Measurements from ENCODE around the gene RFK. TPM values are rescaled to one million over a fixed set of nuclear protein-coding genes. Genes with fewer than 3 reads are reported as not detected.

RFK gene
- total RNA-seq, 1 experiment from 2014 or later: 33.2 TPM

- intact Hi-C loops (cut with micrococcal nuclease; ENCODE audit: unreplicated experiment) (no loop called here), in situ Hi-C loops (cut with HindIII; ENCODE audit: low pct_unique_long_range_greater_than_20kb, low sequenced_read_pairs) (no loop called here)
- peaks cover 4% of the 10 kb centered on the region; the same call in 1 of the 2 replicates for H3K4me1 ChIP-seq (ENCODE audit: control insufficient read depth, insufficient read depth, low read length)
- H3K27ac ChIP-seq (ENCODE audit: low read length): no peak overlapping the region
- ChIA-PET POLR2A (no interaction called here), CTCF (no interaction called here)
- H3K36me3 ChIP-seq (ENCODE audit: control insufficient read depth, insufficient read depth, low read length): no peaks in the 10 kb centered on the region; the same call in 1 of the 2 replicates
- no peaks in the 10 kb centered on the region for H3K27me3 ChIP-seq (ENCODE audit: control insufficient read depth, insufficient read depth, low read length)
- ATAC-seq (no peak), DNase-seq (ENCODE audit: low read depth, low spot score) (no peak)
- no TSS peak for BruUV-seq (replicated peaks)
- TF ChIP-seq TCF7L2 (IDR thresholded peaks at IDR 0.05; ENCODE audit: low read depth, low read length) (no peak), SIN3A (IDR thresholded peaks at IDR 0.05; ENCODE audit: borderline replicate concordance, insufficient read depth, low read depth, low read length) (no peak), REST (IDR thresholded peaks at IDR 0.05; ENCODE audit: insufficient read depth in 1 of 2, low read depth in 2 of 2, low read length in 1 of 2) (no peak), CTCF (IDR thresholded peaks at IDR 0.05) (no peak), POLR2AphosphoS5 (IDR thresholded peaks at IDR 0.05; ENCODE audit: low read depth, low read length) (no peak)
- no peak overlapping the region for H3K4me3 ChIP-seq (ENCODE audit: low read depth in 2 of 2, low read length in 2 of 2)
- H3K9me3 ChIP-seq (ENCODE audit: control insufficient read depth, insufficient read depth, low read depth, low read length): no peaks in the 10 kb centered on the region
These were observed 2.4 kb upstream of the RFK start for GRCh38 chr9:76396597-76396996.

- H3K27ac ChIP-seq (ENCODE audit: low read length): no peak overlapping the region
- CTCF ChIA-PET: no interaction called here
- intact Hi-C loops (cut with micrococcal nuclease; ENCODE audit: unreplicated experiment): no loop called here
- H3K4me3 ChIP-seq (ENCODE audit: low read depth in 2 of 2, low read length in 2 of 2): no peak overlapping the region
- DNase-seq (ENCODE audit: low read depth, low spot score) (no peak), ATAC-seq (no peak)
- no peaks in the 10 kb centered on the region; the same call in none of the 2 replicates for H3K36me3 ChIP-seq (ENCODE audit: control insufficient read depth, insufficient read depth, low read length)
- in situ Hi-C loops (cut with HindIII; ENCODE audit: low pct_unique_long_range_greater_than_20kb, low sequenced_read_pairs): no loop called here
- H3K9me3 ChIP-seq (ENCODE audit: control insufficient read depth, insufficient read depth, low read depth, low read length): no peaks in the 10 kb centered on the region
- POLR2A ChIA-PET: no interaction called here
- H3K27me3 ChIP-seq (ENCODE audit: control insufficient read depth, insufficient read depth, low read length): no peaks in the 10 kb centered on the region
- H3K4me1 ChIP-seq (ENCODE audit: control insufficient read depth, insufficient read depth, low read length): peaks cover 4% of the 10 kb centered on the region; the same call in 1 of the 2 replicates
- no TSS peak for BruUV-seq (replicated peaks)
- TF ChIP-seq POLR2AphosphoS5 (IDR thresholded peaks at IDR 0.05; ENCODE audit: low read depth, low read length) (no peak), REST (IDR thresholded peaks at IDR 0.05; ENCODE audit: insufficient read depth in 1 of 2, low read depth in 2 of 2, low read length in 1 of 2) (no peak), CTCF (IDR thresholded peaks at IDR 0.05) (no peak), SIN3A (IDR thresholded peaks at IDR 0.05; ENCODE audit: borderline replicate concordance, insufficient read depth, low read depth, low read length) (no peak), TCF7L2 (IDR thresholded peaks at IDR 0.05; ENCODE audit: low read depth, low read length) (no peak)
These were observed 1.9 kb upstream of the RFK start for GRCh38 chr9:76396144-76396543.
